HCT116 (cell line): ENCODE measurements around the gene QKI.

Experiments used
- ATF3 ChIP-seq: IDR thresholded peaks from 2 replicates; pipeline ENCODE4 v1.6.1; 2012
- CTCF ChIP-seq, 3 experiments: fragments of 200-600 bp in 1 of 3; sonication (generic) in 1 of 3; IDR thresholded peaks in 2 of 3; conservative IDR thresholded peaks in 1 of 3; 2 replicates each; pipeline ENCODE4 v1.5.1; 2012 to 2017; ENCODE audit warnings: low read depth in 2 of 3, low read length in 2 of 3, antibody characterized with exemption in 1 of 3, borderline replicate concordance in 1 of 3, control low read depth in 1 of 3, mild to moderate bottlenecking in 1 of 3, mixed read lengths in 1 of 3, mixed run types in 1 of 3, moderate library complexity in 1 of 3; ENCODE audit not compliant: insufficient read depth in 1 of 3
- EGR1 ChIP-seq: IDR thresholded peaks from 2 replicates; pipeline ENCODE4 v1.6.1; 2012; ENCODE audit warnings: low read depth
- EZH2 ChIP-seq: fragments of 200-600 bp; sonication (generic); IDR thresholded peaks from 2 replicates; pipeline ENCODE4 v1.6.1; 2017; ENCODE audit warnings: antibody characterized with exemption, mixed run types
- EZH2phosphoT487 ChIP-seq: fragments of 200-600 bp; IDR thresholded peaks from 2 replicates; pipeline ENCODE4 v1.6.1; 2018; ENCODE audit warnings: antibody characterized with exemption, borderline replicate concordance
- POLR2A ChIP-seq: IDR thresholded peaks from 2 replicates; pipeline ENCODE4 v1.7.0; 2011; ENCODE audit warnings: borderline replicate concordance; ENCODE audit not compliant: insufficient read depth, insufficient read length; ENCODE audit errors: extremely low read depth
- POLR2AphosphoS5 ChIP-seq: IDR thresholded peaks from 2 replicates; pipeline ENCODE4 v1.6.1; 2011; ENCODE audit warnings: mild to moderate bottlenecking, low read depth, low read length, moderate library complexity
- RAD21 ChIP-seq: IDR thresholded peaks from 2 replicates; pipeline ENCODE4 v1.6.1; 2012; ENCODE audit warnings: low read depth, mild to moderate bottlenecking
- SRF ChIP-seq: IDR thresholded peaks from 2 replicates; pipeline ENCODE4 v1.6.1; 2012; ENCODE audit warnings: low read depth
- TCF7L2 ChIP-seq: IDR thresholded peaks from 2 replicates; pipeline ENCODE4 v1.7.0; 2011; ENCODE audit warnings: borderline replicate concordance, inconsistent platforms; ENCODE audit not compliant: insufficient read depth, insufficient read length; ENCODE audit errors: extremely low read depth
- ZNF274 ChIP-seq: fragments of 200-500 bp; sonication (Bioruptor generic); IDR thresholded peaks from 2 replicates; pipeline ENCODE4 v1.6.1; 2014; ENCODE audit warnings: mild to moderate bottlenecking, low read depth, low read length, inconsistent platforms
- TF ChIP-seq, protein P1 (sequence below): IDR thresholded peaks from 2 replicates; pipeline ENCODE4 v1.6.1; 2012; ENCODE audit warnings: low read depth
- TF ChIP-seq, protein P2 (sequence below): IDR thresholded peaks from 2 replicates; pipeline ENCODE4 v1.6.1; 2012

- no peak for TF ChIP-seq ATF3
- TF ChIP-seq, protein P1, sequence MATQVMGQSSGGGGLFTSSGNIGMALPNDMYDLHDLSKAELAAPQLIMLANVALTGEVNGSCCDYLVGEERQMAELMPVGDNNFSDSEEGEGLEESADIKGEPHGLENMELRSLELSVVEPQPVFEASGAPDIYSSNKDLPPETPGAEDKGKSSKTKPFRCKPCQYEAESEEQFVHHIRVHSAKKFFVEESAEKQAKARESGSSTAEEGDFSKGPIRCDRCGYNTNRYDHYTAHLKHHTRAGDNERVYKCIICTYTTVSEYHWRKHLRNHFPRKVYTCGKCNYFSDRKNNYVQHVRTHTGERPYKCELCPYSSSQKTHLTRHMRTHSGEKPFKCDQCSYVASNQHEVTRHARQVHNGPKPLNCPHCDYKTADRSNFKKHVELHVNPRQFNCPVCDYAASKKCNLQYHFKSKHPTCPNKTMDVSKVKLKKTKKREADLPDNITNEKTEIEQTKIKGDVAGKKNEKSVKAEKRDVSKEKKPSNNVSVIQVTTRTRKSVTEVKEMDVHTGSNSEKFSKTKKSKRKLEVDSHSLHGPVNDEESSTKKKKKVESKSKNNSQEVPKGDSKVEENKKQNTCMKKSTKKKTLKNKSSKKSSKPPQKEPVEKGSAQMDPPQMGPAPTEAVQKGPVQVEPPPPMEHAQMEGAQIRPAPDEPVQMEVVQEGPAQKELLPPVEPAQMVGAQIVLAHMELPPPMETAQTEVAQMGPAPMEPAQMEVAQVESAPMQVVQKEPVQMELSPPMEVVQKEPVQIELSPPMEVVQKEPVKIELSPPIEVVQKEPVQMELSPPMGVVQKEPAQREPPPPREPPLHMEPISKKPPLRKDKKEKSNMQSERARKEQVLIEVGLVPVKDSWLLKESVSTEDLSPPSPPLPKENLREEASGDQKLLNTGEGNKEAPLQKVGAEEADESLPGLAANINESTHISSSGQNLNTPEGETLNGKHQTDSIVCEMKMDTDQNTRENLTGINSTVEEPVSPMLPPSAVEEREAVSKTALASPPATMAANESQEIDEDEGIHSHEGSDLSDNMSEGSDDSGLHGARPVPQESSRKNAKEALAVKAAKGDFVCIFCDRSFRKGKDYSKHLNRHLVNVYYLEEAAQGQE = no peak
- TF ChIP-seq EZH2 = no peak
- TF ChIP-seq POLR2A = no peak
- TF ChIP-seq CTCF (IDR thresholded peaks at IDR 0.05 in 2 of 3, conservative IDR thresholded peaks at IDR 0.05 in 1 of 3; ENCODE audit: borderline replicate concordance in 1 of 3, insufficient read depth in 1 of 3, low read depth in 2 of 3, low read length in 2 of 3) = no peak
- TF ChIP-seq, protein P2, sequence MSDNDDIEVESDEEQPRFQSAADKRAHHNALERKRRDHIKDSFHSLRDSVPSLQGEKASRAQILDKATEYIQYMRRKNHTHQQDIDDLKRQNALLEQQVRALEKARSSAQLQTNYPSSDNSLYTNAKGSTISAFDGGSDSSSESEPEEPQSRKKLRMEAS = no peak
- no peak for TF ChIP-seq EZH2phosphoT487
- TF ChIP-seq EGR1 = no peak
- no peak for TF ChIP-seq RAD21
- no peak for TF ChIP-seq SRF
- TF ChIP-seq ZNF274 = no peak
- no peak for TF ChIP-seq TCF7L2
- TF ChIP-seq POLR2AphosphoS5 = no peak
Measured at GRCh38 chr6:163483107-163483506, 68.6 kb downstream of the QKI start.
